Stimulated activated CD8-positive, alpha-beta memory T cell treated with anti-CD3 and anti-CD28 coated beads, Interleukin-12 subunit alpha, Interleukin-12 subunit beta, amount 100 ng/mL, for 24 hours (primary cell): ENCODE measurements around the gene CC2D1A.
A peak's percentile ranks its signal among the peaks of the same experiment; 100 is the strongest.

Experiments
- DNase-seq: peaks from one replicate; pipeline ENCODE4 v3.0.0-alpha.2; 2020; ENCODE audit errors: extremely low read depth

CC2D1A gene

DNA sequence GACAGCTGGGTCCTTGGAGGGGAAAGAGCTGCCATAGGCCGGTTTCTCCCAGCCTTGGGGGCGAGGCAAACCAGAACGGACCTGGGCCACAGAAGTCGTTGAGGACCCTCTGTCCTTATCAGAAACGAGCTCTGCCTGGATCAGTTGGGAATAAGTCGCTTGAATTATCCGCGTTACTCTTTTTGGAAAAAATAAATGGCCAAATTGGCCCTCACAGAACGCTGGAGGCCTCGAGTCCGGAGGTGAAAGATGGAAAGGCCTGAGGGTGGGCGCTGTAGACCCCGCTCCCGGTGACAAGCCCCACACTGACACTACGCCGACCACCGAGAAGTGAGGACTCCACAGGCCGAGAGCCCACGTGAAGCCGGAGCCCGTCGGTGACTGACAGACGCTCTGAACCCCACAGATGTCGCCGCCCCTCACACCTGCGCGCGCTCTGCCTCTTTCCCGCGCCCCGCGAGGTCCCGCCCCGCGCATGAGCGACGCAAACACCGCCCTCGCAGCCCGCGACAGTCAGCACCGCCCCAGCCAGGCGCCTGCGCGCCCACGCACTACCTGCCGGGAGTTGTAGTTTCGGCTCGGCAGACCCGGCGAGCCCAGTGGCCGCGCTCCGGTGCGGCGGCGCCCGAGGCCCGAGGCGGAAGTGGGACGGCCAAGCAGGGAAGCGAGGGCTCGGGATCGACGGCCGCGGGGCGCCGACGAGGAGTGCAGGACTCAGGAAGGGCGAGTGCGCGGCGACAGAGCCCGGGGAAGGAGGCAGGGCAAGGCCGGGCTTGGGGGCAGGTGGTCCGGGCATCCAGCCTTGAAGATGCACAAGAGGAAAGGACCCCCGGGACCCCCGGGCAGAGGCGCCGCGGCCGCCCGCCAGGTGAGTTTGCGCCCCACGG lies at the start of gene CC2D1A, which contains the start of gene BRME1:
TSS of gene CC2D1A (plus strand) at position 568 of the 887 bp plus-strand sequence. CDS start at position 809, 241 bp downstream.
TSS of gene BRME1 (minus strand) at position 484 of the 887 bp plus-strand sequence. CDS start 1,225 bp downstream, outside the sequence.
- peak; percentile 89 for DNase-seq

DNA sequence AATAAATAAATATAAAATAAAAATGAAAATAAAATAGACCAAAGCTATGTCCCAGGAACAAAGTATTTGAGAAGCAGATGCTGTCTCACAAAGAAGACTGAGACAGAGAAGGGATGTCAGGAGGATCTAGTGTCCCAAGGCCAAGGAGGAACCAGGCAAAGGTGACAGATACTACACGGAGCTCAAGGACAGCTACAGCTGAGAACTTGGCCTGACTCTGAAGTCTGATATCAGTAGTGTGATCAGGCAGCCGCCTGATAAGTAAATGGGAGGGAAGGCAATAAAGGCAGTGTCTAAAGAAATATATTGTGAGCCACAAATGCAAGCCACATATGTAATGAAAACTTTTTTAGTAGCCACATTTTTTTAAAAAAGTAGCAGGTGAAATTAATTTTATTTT lies 49.5 kb upstream of the CC2D1A start:
- no peak for DNase-seq

DNA sequence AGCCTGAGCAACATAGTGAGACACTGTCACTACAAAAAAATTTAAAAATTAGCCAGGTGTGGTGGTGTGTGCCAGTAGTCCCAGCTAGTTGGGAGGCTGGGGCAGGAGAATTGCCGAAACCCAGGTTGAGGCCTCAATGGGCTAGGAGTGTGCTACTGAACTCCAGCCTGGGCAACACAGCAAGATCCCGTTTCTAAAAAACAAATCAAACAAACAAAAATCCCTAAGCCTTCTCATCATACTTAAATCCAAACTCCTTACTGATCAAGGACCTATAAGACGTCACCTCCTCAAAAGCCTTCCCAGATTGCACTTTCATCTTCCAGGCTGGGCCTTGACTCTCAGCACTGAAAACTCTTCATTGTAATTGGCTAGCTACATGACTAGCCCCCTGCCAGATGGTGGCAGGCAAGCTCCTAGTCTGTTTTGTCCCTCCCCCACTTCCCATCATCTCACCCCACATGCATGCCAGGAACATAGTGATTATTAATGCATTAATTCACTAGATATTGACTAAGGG lies 46.6 kb upstream of the CC2D1A start:
- no peak for DNase-seq

DNA sequence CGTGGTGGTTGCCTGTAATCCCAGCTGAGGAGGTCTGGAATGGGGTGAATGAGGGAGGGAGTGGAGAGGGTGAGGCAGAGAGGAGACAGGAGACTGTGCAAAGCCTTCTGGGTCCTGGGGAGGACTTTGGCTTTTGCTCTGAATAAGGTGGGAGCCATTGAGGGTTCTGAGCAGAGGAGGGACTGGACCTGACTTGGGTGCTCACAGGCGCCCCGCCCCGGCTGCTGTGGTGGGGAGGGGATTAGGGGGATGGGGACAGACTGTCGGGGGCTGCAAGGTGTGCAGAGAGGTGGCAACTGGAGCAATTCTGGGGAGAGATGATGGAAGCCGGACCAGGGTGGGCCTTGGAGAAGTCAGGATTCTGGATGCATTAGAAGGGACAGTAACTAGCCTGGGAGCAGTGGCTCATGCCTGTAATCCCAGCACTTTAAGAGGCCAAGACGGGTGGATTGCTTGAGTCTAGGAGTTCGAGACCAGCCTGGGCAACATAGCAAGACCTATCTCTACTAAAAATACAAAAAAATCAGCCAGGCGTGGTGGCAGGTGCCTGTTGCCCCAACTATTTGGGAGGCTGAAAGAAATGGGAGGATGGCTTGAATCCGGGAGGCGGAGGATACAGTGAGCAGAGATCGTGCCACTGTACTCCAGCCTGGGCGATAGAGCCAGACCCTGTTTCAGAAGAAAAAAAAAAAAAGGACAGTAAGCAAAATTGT lies 45.2 kb upstream of the CC2D1A start:
- no peak for DNase-seq

DNA sequence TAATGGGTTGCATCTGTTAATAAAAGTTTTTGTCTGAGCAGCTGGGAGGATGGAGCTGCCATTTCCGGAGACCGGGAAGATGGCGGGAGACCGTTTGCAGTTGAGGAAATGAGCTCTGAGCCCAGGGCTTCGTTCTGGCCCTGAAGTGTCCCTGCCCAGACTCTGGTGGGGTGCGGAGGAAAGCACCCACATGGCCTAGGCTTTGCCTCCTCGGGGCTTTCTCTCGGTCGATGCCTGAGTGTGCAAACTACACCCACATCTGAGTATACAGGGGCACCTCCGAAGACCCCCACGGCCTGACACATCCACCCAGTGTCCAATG lies 44.6 kb upstream of the CC2D1A start:
- no peak for DNase-seq

DNA sequence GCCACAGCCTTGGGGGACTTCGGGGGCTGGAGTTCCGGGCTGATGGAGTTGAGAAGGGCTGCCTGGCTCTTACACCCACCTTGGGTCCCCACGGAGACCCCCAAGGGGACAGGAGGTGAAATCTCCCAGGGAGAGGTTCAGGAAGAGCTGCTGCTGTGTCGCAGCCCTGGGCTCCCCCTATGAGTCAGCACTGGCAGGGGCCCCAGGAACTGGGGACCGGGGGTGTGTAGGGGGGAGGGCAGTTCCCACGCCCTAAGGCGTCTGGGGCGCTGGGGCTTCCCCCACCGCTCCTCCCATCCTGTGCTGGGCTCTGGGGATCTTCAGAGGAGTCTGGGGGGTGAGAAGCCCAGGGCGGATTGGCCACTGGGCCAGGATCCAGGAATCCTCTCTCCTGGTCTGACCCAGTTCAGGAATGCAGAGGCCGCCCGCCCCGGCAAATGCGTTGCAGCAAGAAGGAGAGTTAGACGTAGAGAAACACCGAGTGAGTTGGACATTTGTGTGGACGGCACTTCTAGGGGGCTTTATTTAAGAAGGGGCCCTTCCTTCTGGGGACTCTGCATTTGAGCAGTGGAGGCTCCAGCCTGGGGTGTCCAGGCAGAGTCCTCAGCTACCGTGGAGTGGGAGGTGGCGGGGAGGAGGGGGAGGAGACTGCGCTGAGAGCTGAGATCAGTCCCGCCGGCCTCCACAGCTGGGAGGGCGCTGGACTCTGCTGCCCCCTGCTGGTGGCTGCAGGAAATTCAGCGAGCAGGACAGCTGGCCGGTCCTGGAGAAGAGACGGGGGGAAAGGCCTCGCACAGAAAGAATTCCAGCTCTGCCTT lies 44.1 kb upstream of the CC2D1A start:
- DNase-seq = peak; percentile 67

DNA sequence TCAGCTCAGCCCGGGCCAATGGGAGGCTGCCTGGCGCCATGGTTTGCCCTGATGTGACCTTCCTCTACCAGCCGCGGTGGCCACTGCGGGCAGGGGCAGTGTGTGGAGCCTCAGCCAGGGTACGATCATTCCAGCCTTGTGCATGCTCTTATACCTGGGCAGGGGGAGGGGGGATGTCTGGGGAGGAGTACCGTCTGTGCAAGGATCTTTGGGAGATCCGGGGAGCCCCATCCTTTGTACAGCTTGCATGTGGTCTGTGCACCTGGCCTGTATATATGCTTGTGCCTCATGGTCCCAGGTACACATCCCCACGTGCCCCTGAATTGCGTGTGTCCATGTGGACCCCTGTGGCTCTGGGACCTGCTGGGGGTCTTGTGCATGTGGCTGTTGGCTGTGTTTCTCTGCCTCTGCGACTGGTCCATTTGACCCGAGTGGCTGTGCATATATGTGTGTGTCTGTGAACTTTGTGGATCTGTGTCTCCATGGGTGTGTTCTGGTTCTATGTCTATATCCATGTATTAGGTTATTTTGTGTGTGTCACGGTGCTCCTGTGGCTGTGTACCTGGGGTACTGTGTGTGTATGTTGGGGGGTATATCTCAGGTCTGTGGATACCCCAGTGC lies 41.8 kb upstream of the CC2D1A start:
- DNase-seq = no peak

DNA sequence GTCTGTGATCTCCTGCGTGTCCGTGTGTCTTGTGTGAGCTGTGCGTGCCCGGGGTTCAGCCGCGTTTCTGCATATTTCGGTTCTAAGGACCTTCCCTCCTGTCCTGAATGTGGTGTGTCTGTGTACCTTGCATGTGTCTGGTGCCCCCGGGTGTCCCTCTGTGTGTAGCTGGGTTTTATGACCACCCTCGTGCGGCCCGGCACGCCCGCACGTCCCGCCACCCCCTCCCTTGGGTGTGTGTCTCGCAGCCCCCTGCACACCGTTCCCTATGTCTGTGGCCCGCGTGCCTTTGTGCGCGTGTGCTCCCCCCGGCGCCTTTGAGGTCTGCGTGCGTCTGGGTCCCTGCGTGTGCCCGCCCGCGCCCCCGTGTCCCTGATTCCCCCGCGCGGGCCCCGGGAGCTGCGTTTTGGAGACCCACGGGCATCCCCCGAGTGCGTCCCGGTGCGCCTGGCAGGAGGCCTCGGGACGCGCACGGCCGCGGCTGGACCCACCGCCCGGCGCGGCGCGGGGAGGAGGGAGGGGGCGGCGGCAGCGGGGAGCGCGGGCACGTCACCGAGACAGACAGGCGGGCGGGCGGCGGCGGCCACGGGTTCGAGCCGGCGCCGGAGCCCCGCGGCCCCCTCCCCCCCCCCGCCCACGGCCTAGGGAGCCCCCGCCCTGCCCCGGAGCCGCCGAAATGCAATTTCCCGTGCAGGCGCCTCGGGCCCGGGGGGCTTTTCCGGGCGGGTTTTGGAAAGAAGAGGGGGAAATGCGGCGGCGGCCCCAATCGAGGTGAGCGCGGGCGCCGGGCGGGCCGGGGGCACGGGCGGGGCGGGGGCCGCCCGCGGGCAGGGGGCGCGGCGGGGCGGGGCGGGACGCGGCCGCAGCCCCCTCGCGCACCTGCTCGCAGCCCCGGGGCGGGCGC lies 41.1 kb upstream of the CC2D1A start:
- no peak for DNase-seq

DNA sequence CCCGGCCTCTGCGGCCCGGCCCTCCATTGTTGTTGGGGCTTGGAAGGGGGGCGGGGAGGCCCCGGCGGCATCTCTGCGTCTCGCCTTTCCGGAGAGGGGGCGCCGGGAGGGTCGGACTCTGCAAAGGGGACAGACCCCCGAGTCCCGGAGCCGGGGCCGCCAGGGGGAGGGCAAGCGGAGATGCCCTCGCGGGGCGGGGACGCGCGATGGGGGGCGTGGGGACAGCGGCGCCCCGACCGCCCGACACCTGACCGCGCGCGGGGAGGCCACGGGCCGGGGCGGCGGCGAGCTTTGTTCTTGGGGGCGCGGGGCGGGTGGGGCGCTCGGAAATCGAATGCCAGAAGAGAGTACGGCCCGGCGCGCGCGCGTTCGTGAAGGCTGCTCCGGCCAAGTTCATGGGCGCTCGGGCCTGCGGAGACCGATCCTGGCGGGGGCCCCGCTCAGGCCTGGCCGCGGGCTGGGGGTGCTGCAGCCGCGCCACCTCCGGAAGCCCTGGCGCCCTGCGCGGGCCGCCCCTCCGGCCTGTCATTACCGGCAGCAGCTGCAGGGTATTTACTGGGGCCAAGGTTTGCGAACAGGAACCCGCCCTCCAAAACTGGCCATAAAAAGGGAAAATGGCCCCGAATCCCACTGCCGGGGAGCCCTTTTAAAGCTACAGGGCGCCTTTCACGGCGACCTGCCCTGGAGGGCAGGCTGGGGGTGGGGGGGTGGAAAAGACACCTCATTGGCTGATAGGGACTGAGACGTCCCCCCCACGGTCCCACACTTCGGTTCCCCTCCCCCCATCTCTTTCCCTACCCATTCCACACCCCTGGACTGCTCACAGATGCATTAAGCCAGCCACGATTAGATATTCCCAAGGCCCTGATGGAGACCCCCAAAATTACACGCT lies 40.2 kb upstream of the CC2D1A start:
- DNase-seq = no peak

DNA sequence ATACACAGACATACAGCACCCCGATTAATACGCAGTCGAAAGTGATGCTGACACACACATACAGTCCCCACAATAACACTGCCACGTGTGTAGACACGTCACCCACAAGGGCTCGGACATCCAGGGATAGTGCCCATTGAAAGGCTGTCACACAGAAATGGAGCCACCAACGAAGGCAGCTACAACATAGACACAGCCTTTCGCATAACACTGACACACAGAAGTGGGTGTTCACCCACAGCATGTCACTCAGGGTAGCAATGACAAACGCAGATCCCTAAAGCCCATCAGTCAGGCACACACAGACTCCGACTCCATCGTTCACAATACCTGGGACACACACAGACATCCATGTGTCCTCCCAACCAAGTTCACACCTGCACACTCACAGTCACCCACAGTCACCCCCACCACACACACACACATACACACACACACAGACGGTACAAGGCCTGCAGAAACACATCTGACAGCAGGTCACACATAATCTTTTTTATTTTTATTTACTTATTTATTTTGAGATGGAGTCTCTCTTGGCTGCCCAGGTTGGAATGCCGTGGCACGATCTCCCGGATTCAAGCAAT lies 39.4 kb upstream of the CC2D1A start:
- DNase-seq = no peak

DNA sequence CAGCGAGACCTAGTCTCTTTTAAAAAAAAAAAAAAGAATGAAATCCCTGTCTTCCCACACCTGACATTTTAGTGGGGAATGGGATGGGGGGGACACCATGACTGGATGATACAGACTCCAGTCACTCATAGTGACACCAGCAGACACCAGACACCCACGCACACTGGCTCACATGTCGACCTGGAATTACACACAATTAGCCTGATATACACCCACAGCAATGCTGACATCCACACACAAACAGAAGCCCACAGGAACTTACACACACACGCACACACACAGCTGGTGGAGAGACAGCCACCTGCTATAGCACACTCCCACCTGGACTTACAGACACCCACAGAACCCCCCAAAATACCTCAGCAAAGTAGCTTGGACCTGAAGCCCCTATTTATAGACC lies 37.3 kb upstream of the CC2D1A start:
- no peak for DNase-seq

DNA sequence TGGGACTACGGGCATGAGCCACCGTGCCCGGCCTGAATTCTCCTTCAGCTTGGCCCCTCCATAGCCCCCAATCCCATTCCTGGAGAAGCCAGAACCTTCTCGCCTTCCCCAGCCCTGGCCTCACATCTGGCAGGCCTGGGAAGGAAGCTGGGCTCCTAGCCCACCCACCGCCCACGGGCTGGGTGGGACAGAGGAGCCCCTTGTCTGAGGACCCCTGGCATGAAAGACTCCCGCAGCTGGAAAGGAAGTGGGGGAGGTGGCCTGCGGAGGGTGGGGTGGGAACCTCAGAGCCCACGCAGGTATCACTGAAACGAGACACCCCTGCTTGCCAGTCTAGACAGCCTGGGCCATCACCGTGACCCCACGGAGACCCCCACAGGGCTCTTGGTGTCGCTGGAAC lies 36.7 kb upstream of the CC2D1A start:
- no peak for DNase-seq

DNA sequence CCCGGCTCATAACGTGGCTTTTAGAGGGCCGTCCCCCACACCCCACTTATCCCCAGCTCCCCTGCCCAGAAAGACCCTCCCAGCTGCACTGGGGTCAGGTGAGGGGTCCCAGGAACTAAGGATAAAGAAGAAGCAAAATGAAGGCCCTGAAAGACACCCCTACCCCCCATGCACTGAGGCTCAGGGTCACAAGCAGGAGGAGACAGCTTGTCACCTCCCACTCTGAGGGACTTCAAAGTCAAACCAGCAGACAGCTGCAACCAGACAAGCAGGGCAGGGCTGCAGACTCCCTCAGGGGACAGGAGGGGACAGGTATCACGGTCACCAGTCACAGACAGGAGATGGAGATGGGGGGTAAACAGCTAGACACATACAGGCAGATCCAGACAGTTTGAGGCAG lies 35.1 kb upstream of the CC2D1A start:
- DNase-seq = no peak

DNA sequence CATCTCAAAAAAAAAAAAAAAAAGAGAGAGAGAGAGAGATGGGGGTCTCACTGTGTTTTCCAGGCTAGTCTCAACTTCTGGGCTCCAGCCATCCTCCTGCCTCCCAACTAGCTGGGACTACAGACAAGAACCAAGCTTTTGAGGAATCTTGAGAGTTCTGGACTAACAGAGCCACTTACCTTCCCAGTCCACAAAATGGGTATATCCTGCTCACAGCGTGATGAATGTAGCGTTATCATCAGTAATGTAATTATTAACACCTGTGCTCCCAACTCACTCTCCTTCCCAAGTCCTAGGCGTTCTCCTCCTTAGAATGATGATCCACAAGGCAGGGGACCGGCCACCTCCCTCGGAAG lies 33.7 kb upstream of the CC2D1A start:
- no peak for DNase-seq

DNA sequence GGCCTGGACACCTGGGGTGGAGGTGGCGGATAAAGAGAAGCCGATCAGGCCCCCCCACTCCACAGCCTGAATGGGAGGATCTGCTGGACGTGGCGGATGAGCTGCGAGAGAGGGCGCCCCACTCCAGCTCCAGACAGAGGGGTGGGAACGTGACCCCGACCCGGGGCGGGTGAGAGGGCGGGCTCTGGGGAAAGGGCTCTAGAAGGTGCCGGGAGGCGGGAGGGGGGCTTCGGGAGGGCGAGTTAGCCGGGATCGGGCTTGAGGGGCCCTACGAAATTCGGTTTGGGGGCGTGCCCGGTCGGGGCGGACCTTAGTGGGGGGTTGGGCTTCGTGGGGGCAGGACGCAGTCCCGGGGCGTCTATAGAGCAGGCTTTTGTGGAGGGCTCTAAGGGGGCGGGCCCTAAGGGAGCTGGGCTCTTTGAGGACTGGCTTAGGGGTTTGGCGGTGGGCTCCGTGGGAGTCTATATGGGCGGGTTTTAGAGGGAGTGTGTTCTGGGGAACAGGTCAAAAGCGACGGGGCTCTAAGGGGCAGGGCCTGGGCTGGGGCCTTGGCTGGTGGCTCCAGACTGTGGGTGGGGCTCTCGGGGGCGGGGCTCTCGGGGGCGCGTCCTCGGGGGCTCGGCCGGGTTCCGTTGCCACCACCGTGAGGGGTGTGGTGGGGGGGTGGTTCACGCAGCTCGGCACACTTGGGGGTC lies 33.2 kb upstream of the CC2D1A start:
- DNase-seq = no peak

DNA sequence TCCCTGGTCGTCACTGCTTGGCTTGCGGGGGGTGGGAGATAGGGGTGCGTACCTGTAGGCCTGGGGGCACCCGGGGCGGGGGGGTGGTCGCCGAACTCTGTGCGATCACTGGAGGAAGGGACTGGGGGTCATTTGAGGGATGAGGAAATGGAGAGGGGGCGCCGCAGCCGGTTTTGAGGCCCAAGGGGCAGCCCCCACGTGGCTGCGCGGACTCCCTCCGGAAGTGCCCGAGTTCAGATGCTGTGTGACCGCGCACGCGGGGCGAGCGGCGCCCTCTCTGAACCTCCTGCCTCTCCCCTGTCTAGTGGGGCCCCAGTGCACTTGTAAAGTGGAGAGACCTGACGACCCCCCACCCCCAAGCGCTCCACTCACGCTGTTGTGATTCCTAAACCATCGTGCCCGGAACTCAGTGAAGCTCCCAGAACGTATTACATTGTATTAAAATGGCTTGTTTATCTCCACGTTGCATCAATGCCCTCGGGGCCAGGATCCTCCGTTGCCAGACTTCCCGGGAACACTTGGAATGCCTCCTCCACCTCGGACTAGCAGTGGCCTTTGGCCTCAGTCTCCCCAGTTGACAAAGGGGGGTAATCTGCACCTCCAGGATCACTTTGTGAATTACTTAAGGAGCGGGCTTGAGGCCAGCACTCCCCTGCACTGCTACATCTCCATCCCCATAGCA lies 32.0 kb upstream of the CC2D1A start:
- no peak for DNase-seq

DNA sequence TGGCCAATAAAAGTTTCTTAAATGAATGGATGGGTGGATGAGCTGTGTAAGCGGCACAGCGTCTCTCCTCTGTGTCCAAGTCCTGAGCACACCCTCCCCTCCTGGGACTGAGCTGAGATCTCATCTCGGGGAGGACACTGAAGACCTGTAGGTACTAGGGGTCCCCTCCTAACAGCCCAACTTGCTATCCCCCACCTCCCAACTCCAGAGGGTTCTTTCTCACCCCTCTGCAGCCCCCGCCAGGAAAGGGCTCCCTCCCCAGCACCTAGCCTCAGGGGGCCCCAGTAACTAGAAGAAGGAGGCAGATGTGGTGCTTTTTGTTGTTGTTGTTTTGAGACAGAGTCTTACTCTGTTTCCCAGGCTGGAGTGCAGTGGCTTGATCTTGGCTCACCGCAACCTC lies 30.2 kb upstream of the CC2D1A start:
- no peak for DNase-seq

DNA sequence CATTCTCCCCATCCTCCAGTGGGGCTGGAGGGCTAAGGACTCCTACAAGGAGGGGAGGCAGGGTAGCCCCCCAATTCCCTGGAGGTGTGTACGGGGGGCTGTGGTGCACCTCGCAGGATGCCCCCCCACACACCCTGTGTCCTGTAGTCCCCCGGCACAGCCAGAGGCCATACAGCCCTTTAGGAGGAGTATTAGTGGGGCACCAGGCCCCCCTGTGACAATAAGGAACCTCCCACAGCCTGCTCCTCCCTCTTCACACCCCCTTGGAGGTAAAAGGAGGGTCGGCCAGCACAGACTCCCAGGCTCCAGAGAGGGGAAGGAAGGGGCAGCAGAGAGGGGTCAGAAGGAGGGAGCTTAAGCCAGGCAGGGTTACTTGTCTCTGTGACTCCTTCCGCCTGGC lies 29.2 kb upstream of the CC2D1A start, which contains the start of gene NANOS3:
TSS of gene NANOS3 (plus strand) at position 301 of the 400 bp plus-strand sequence. CDS start 115 bp downstream, outside the sequence.
- no peak for DNase-seq
